GM19099 (cell line): ENCODE data around the gene SOX9.
A peak's percentile ranks its signal among the peaks of the same experiment; 100 is the strongest.

Source experiments
- POLR2A ChIP-seq: IDR thresholded peaks from 3 replicates; pipeline ENCODE4 v1.6.1; 2011; ENCODE audit warnings: low read depth; ENCODE audit not compliant: insufficient read length; ENCODE audit errors: extremely low read depth

Gene SOX9

GRCh38 chr17:72119873-72120641, 763 bp upstream of the SOX9 start:
- TF ChIP-seq POLR2A, result no peak

DNA sequence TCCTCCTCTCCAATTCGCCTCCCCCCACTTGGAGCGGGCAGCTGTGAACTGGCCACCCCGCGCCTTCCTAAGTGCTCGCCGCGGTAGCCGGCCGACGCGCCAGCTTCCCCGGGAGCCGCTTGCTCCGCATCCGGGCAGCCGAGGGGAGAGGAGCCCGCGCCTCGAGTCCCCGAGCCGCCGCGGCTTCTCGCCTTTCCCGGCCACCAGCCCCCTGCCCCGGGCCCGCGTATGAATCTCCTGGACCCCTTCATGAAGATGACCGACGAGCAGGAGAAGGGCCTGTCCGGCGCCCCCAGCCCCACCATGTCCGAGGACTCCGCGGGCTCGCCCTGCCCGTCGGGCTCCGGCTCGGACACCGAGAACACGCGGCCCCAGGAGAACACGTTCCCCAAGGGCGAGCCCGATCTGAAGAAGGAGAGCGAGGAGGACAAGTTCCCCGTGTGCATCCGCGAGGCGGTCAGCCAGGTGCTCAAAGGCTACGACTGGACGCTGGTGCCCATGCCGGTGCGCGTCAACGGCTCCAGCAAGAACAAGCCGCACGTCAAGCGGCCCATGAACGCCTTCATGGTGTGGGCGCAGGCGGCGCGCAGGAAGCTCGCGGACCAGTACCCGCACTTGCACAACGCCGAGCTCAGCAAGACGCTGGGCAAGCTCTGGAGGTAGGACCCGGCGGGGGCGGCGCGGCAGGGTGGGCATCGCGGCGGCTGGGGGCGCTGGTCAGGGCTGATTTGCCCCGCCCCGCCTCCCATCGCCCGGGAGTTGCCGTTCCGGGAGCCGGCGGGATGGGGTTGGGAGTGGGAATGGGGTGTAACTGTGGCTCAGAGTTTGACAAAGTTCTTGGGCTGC, 567 bp downstream of the SOX9 start:
- TF ChIP-seq POLR2A, result peak; percentile 36

GRCh38 chr17:72122010-72122764, 1.4 kb downstream of the SOX9 start:
- no peak for TF ChIP-seq POLR2A

- TF ChIP-seq POLR2A, result no peak
These were observed 2.1 kb downstream of the SOX9 start for GRCh38 chr17:72122765-72123529.

DNA sequence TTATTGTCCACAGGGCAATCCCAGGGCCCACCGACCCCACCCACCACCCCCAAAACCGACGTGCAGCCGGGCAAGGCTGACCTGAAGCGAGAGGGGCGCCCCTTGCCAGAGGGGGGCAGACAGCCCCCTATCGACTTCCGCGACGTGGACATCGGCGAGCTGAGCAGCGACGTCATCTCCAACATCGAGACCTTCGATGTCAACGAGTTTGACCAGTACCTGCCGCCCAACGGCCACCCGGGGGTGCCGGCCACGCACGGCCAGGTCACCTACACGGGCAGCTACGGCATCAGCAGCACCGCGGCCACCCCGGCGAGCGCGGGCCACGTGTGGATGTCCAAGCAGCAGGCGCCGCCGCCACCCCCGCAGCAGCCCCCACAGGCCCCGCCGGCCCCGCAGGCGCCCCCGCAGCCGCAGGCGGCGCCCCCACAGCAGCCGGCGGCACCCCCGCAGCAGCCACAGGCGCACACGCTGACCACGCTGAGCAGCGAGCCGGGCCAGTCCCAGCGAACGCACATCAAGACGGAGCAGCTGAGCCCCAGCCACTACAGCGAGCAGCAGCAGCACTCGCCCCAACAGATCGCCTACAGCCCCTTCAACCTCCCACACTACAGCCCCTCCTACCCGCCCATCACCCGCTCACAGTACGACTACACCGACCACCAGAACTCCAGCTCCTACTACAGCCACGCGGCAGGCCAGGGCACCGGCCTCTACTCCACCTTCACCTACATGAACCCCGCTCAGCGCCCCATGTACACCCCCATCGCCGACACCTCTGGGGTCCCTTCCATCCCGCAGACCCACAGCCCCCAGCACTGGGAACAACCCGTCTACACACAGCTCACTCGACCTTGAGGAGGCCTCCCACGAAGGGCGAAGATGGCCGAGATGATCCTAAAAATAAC, 3.0 kb downstream of the SOX9 start:
- no peak for TF ChIP-seq POLR2A

- no peak for TF ChIP-seq POLR2A
These were observed 3.6 kb downstream of the SOX9 start for GRCh38 chr17:72124438-72124775.

DNA sequence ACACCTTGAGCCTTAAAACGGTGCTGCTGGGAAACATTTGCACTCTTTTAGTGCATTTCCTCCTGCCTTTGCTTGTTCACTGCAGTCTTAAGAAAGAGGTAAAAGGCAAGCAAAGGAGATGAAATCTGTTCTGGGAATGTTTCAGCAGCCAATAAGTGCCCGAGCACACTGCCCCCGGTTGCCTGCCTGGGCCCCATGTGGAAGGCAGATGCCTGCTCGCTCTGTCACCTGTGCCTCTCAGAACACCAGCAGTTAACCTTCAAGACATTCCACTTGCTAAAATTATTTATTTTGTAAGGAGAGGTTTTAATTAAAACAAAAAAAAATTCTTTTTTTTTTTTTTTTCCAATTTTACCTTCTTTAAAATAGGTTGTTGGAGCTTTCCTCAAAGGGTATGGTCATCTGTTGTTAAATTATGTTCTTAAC, 4.4 kb downstream of the SOX9 start:
- no peak for TF ChIP-seq POLR2A

- no peak for TF ChIP-seq POLR2A
These were observed 4.9 kb downstream of the SOX9 start for GRCh38 chr17:72125742-72126141.

GRCh38 chr17:72126575-72127486, 6.0 kb downstream of the SOX9 start:
- peak; percentile 27 for TF ChIP-seq POLR2A

GRCh38 chr17:72128039-72128438, 7.2 kb downstream of the SOX9 start:
- TF ChIP-seq POLR2A, result no peak

DNA sequence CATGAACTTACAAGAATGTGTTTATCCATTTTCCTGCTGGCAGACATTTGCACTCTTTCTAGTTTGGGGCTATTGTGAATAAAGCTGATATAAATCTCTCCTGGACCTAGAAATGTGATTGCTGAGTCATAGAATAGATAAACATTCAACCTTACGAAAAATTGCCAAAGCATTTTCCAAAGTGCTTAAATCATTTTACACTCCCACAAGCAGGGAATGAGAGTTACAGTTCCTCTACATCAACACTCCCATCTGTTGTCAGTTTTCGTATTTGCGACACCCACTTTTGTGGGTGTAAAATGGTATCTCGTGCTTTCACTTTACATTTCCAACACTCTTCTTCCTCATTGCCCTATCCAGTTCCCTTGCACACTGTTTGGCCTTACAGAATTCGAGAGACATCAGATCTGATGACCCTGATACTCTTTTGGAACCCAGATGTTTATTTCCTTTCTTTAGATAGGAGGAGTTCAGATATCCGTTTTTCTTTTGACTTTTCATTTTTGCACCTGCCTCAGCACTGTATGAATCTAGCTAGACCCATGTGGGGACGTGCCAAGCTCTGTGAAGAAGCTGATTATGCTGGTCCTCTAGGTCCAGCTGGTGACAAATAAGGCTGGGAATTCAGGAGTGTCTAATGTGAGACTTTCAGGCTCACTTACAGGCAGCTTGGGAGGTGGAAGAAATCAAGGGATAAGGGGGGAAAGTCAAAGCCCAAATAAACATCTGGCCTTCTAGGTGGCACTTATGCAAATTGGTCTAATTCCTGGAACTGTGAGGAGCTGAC, 14.0 kb downstream of the SOX9 start:
- TF ChIP-seq POLR2A, result no peak

- no peak for TF ChIP-seq POLR2A
These were observed 14.9 kb downstream of the SOX9 start for GRCh38 chr17:72135546-72136325.

DNA sequence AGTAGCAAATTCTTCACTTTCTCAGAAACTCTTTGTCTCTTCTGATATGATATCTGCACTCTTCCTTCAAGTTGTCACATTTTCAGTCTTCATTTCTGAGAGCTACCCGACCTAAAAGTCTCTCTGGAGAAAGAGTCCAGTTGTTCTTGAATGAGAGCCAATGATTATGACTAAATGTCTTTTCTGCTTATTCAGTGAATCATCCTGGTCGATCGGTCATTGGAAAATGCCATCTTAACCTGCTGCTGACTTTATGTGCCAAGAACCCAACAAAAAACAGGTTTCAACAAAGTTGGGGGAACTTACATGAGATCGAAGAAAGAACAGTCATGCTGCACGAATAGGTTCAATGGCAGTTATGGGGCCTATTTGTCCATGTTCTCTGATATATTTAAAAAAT, 15.9 kb downstream of the SOX9 start:
- TF ChIP-seq POLR2A, result no peak
